ENCODE results near the gene FAM180B. TPM values are rescaled to one million over a fixed set of nuclear protein-coding genes. Genes with fewer than 3 reads are reported as not detected.

FAM180B gene
- total and polyA plus RNA-seq, 2 of the 13 experiments (the other 11 are each of a cell fraction or from before 2014, with no cell fraction given): 0.40 to 1.0 TPM

GRCh38 chr11:47565340-47566148 lies 20.9 kb upstream of the FAM180B start, which contains the start of gene PTPMT1 (continued):
- TF ChIP-seq E2F1 (CRISPR knock-in tag; IDR thresholded peaks at IDR 0.05) (peak; percentile 75), GTF3A (CRISPR knock-in tag; conservative IDR thresholded peaks at IDR 0.05) (no peak), ZNF639 (CRISPR knock-in tag; conservative IDR thresholded peaks at IDR 0.05) (peak; percentile 63; the same call in 1 of the 2 replicates), LBX2 (CRISPR knock-in tag; IDR thresholded peaks at IDR 0.05; ENCODE audit: borderline replicate concordance) (peak; percentile 36; the same call in 1 of the 2 replicates), ZNF614 (CRISPR knock-in tag; IDR thresholded peaks at IDR 0.05; ENCODE audit: borderline replicate concordance) (no peak; the same call in 1 of the 2 replicates), ZNF839 (CRISPR knock-in tag; IDR thresholded peaks at IDR 0.05; ENCODE audit: borderline replicate concordance) (peak; percentile 43), ZNF292 (CRISPR knock-in tag; IDR thresholded peaks at IDR 0.05; ENCODE audit: borderline replicate concordance, low read depth) (peak; percentile 33; the same call in 1 of the 2 replicates), GZF1 (CRISPR knock-in tag; IDR thresholded peaks at IDR 0.05) (peak; percentile 54; the same call in 1 of the 2 replicates), ZNF766 (CRISPR knock-in tag; IDR thresholded peaks at IDR 0.05; ENCODE audit: borderline replicate concordance) (0 out of 2 replicates have a peak, but pooled peaks have one; percentile 30), SKIL (CRISPR knock-in tag; IDR thresholded peaks at IDR 0.05; ENCODE audit: borderline replicate concordance) (peak; percentile 56; the same call in 1 of the 2 replicates), ZNF253 (CRISPR knock-in tag; IDR thresholded peaks at IDR 0.05; ENCODE audit: borderline replicate concordance) (peak; percentile 58; the same call in 1 of the 2 replicates), CENPT (CRISPR knock-in tag; IDR thresholded peaks at IDR 0.05; ENCODE audit: low read depth) (peak; percentile 94; the same call in 1 of the 2 replicates), GLI4 (CRISPR knock-in tag; IDR thresholded peaks at IDR 0.05; ENCODE audit: borderline replicate concordance) (0 out of 2 replicates have a peak, but pooled peaks have one; percentile 54), ZIK1 (CRISPR knock-in tag; IDR thresholded peaks at IDR 0.05; ENCODE audit: borderline replicate concordance, low read depth) (0 out of 2 replicates have a peak, but pooled peaks have one; percentile 31), ZNF563 (CRISPR knock-in tag; IDR thresholded peaks at IDR 0.05) (peak; percentile 70), SMAD1 (CRISPR knock-in tag; IDR thresholded peaks at IDR 0.05; ENCODE audit: borderline replicate concordance, low read depth) (peak; percentile 16; the same call in 1 of the 2 replicates), PHF5A (CRISPR knock-in tag; IDR thresholded peaks at IDR 0.05; ENCODE audit: low read depth, unreplicated experiment) (no peak), ETS1 (CRISPR knock-in tag; IDR thresholded peaks at IDR 0.05) (no peak), ARNT2 (CRISPR knock-in tag; IDR thresholded peaks at IDR 0.05; ENCODE audit: low read depth) (peak; percentile 48; the same call in 1 of the 2 replicates), NR0B2 (CRISPR knock-in tag; IDR thresholded peaks at IDR 0.05) (peak; percentile 34)
